WTC11 (cell line): Measurements from ENCODE around the gene HNRNPC. TPM values are rescaled to one million over a fixed set of nuclear protein-coding genes. Genes with fewer than 3 reads are reported as not detected.

Experiments
- ATAC-seq: fragments of 200-7000 bp; cut with Tn5 transposase; 2 replicates; pipeline ENCODE4 v1.10.0; 2021; ENCODE audit warnings: mild to moderate bottlenecking, moderate library complexity
- CTCF ChIA-PET: fragments of 300-600 bp; sonication (Branson Sonifier 250); formaldehyde crosslinking; loops from one replicate; lab custom pipeline; 2021; ENCODE audit warnings: antibody characterized with exemption; lab: Charles Lee
- POLR2A ChIA-PET: fragments of 350-600 bp; sonication (Branson Sonifier 250); formaldehyde crosslinking; loops from one replicate; lab custom pipeline; 2021; ENCODE audit warnings: antibody characterized with exemption; lab: Charles Lee
- DNase-seq: peaks from one replicate; pipeline ENCODE4 v3.0.0; 2021; ENCODE audit warnings: low spot score
- H3K27ac Mint-ChIP-seq: 2 replicates; pipeline ENCODE4 v1.8.0; 2021; ENCODE audit warnings: mixed read lengths
- H3K27me3 Mint-ChIP-seq: 2 replicates; pipeline ENCODE4 v1.8.0; 2021; ENCODE audit warnings: low read depth, mild to moderate bottlenecking, moderate library complexity, mixed read lengths
- H3K36me3 Mint-ChIP-seq: 2 replicates; pipeline ENCODE4 v1.8.0; 2021; ENCODE audit warnings: mixed read lengths
- H3K4me1 Mint-ChIP-seq: 2 replicates; pipeline ENCODE4 v1.8.0; 2022; ENCODE audit warnings: mixed read lengths
- H3K4me3 Mint-ChIP-seq: 2 replicates; pipeline ENCODE4 v1.8.0; 2021; ENCODE audit warnings: mild to moderate bottlenecking, moderate library complexity, mixed read lengths
- H3K9me3 Mint-ChIP-seq: 2 replicates; pipeline ENCODE4 v1.8.0; 2021; ENCODE audit warnings: mixed read lengths
- ATF3 ChIP-seq: sonication (generic); formaldehyde crosslinking; conservative IDR thresholded peaks from 2 replicates; pipeline ENCODE4 v1.8.1; 2022; ENCODE audit warnings: mild to moderate bottlenecking, missing genetic modification reagents
- CBFB ChIP-seq: sonication (generic); formaldehyde crosslinking; IDR thresholded peaks from 2 replicates; pipeline ENCODE4 v1.8.1; 2022; ENCODE audit warnings: mild to moderate bottlenecking, low read depth, missing genetic modification reagents
- CDX4 ChIP-seq: fragments of 250-450 bp; sonication (Bioruptor Pico); IDR thresholded peaks from 2 replicates; pipeline ENCODE4 v1.9.0; 2021; ENCODE audit warnings: moderate library complexity, mild to moderate bottlenecking, inconsistent platforms, borderline replicate concordance
- CREM ChIP-seq: sonication (generic); formaldehyde crosslinking; IDR thresholded peaks from 2 replicates; pipeline ENCODE4 v1.8.1; 2022; ENCODE audit warnings: mild to moderate bottlenecking, missing genetic modification reagents, moderate library complexity
- CTCF ChIP-seq: fragments of 200-600 bp; IDR thresholded peaks from 2 replicates; pipeline ENCODE4 v1.8.0; 2022; ENCODE audit warnings: antibody characterized with exemption
- E2F1 ChIP-seq: sonication (generic); formaldehyde crosslinking; IDR thresholded peaks from 2 replicates; pipeline ENCODE4 v1.8.0; 2022; ENCODE audit warnings: mild to moderate bottlenecking, missing genetic modification reagents
- E2F4 ChIP-seq: sonication (generic); formaldehyde crosslinking; IDR thresholded peaks from 2 replicates; pipeline ENCODE4 v1.8.1; 2022; ENCODE audit warnings: low read depth, mild to moderate bottlenecking, moderate library complexity, missing genetic modification reagents, borderline replicate concordance
- ERG ChIP-seq: fragments of 250-450 bp; sonication (Bioruptor Pico); IDR thresholded peaks from 2 replicates; pipeline ENCODE4 v1.8.0; 2021; ENCODE audit warnings: mild to moderate bottlenecking
- FOXJ3 ChIP-seq: sonication (generic); formaldehyde crosslinking; IDR thresholded peaks from 2 replicates; pipeline ENCODE4 v1.9.0; 2021; ENCODE audit warnings: missing genetic modification reagents, mild to moderate bottlenecking, borderline replicate concordance
- FOXP4 ChIP-seq: sonication (generic); formaldehyde crosslinking; IDR thresholded peaks from 2 replicates; pipeline ENCODE4 v1.8.0; 2022; ENCODE audit warnings: mild to moderate bottlenecking, missing genetic modification reagents
- GTF2I ChIP-seq: fragments of 250-450 bp; sonication (Bioruptor Pico); conservative IDR thresholded peaks from 2 replicates; pipeline ENCODE4 v1.4.0; 2021; ENCODE audit warnings: mild to moderate bottlenecking
- HMGA2 ChIP-seq: fragments of 250-450 bp; sonication (Bioruptor Pico); IDR thresholded peaks from 2 replicates; pipeline ENCODE4 v1.4.0; 2021; ENCODE audit warnings: mild to moderate bottlenecking, moderate library complexity
- JAZF1 ChIP-seq: fragments of 250-450 bp; sonication (Bioruptor Pico); IDR thresholded peaks from 2 replicates; pipeline ENCODE4 v1.9.0; 2021; ENCODE audit warnings: moderate library complexity, mild to moderate bottlenecking, inconsistent platforms
- JUN ChIP-seq: sonication (generic); formaldehyde crosslinking; IDR thresholded peaks from 2 replicates; pipeline ENCODE4 v1.8.0; 2023; ENCODE audit warnings: mild to moderate bottlenecking, missing genetic modification reagents
- MAX ChIP-seq: sonication (generic); formaldehyde crosslinking; IDR thresholded peaks from 2 replicates; pipeline ENCODE4 v1.8.0; 2022; ENCODE audit warnings: mild to moderate bottlenecking, missing genetic modification reagents
- MLX ChIP-seq: sonication (generic); formaldehyde crosslinking; IDR thresholded peaks from 2 replicates; pipeline ENCODE4 v1.8.1; 2023; ENCODE audit warnings: mild to moderate bottlenecking, missing genetic modification reagents, moderate library complexity
- PRRX2 ChIP-seq: fragments of 250-450 bp; sonication (Bioruptor Pico); IDR thresholded peaks from 2 replicates; pipeline ENCODE4 v1.8.0; 2021; ENCODE audit warnings: mild to moderate bottlenecking
- SMAD3 ChIP-seq: sonication (generic); formaldehyde crosslinking; IDR thresholded peaks from 2 replicates; pipeline ENCODE4 v1.8.0; 2022; ENCODE audit warnings: missing genetic modification reagents, mild to moderate bottlenecking, borderline replicate concordance
- ZBTB43 ChIP-seq: sonication (generic); formaldehyde crosslinking; IDR thresholded peaks from 2 replicates; pipeline ENCODE4 v1.8.1; 2023; ENCODE audit warnings: mild to moderate bottlenecking, missing genetic modification reagents
- ZNF416 ChIP-seq: fragments of 250-450 bp; sonication (Bioruptor Pico); IDR thresholded peaks from 2 replicates; pipeline ENCODE4 v1.9.0; 2021; ENCODE audit warnings: mild to moderate bottlenecking, inconsistent platforms
- ZNF512 ChIP-seq: sonication (generic); formaldehyde crosslinking; IDR thresholded peaks from 2 replicates; pipeline ENCODE4 v1.8.1; 2022; ENCODE audit warnings: missing genetic modification reagents, borderline replicate concordance
- ZSCAN18 ChIP-seq: fragments of 250-450 bp; sonication (Bioruptor Pico); IDR thresholded peaks from 2 replicates; pipeline ENCODE4 v2.1.2; 2022; ENCODE audit warnings: mild to moderate bottlenecking, moderate library complexity
- total RNA-seq: library from RNA; stranded (reverse); gene quantifications from 3 replicates; pipeline ENCODE4 v1.2.3, GENCODE V29; 2021

HNRNPC gene
- total RNA-seq, 1 experiment from 2014 or later = 982 TPM

- TF ChIP-seq SMAD3 (CRISPR knock-in tag) (no peak), E2F4 (no peak), ZSCAN18 (CRISPR knock-in tag) (no peak)
These were observed 17.1 kb downstream of the HNRNPC start (continued) for GRCh38 chr14:21252149-21252548.

GRCh38 chr14:21251215-21251614 is 18.0 kb downstream of the HNRNPC start:
- ChIA-PET POLR2A (no interaction called here), CTCF (no interaction called here)

More at GRCh38 chr14:21251215-21251614, 18.0 kb downstream of the HNRNPC start:
- peaks cover 40% of the 10 kb centered on the region for H3K4me1 Mint-ChIP-seq
- no peak overlapping the region for H3K27ac Mint-ChIP-seq
- H3K36me3 Mint-ChIP-seq = peaks cover 82% of the 10 kb centered on the region
- DNase-seq (no peak), ATAC-seq (no peak)
- TF ChIP-seq CBFB = no peak
- no peak for TF ChIP-seq JAZF1 (CRISPR knock-in tag)
- TF ChIP-seq ATF3 (CRISPR knock-in tag) = no peak
- no peak for TF ChIP-seq MAX (CRISPR knock-in tag)
- no peak for TF ChIP-seq ERG (CRISPR knock-in tag)
- no peak for TF ChIP-seq ZBTB43 (CRISPR knock-in tag)
- no peak for TF ChIP-seq ZNF512 (CRISPR knock-in tag)
- no peak for TF ChIP-seq JUN (CRISPR knock-in tag)
- TF ChIP-seq HMGA2 (CRISPR knock-in tag) = no peak
- no peak for TF ChIP-seq FOXJ3
- TF ChIP-seq CDX4 (CRISPR knock-in tag) = no peak
- TF ChIP-seq GTF2I (CRISPR knock-in tag) = no peak
- TF ChIP-seq CTCF = no peak
- TF ChIP-seq FOXP4 (CRISPR knock-in tag) = no peak
- TF ChIP-seq CREM = no peak
- no peak for TF ChIP-seq PRRX2
- TF ChIP-seq E2F1 (CRISPR knock-in tag) = no peak
- no peak for TF ChIP-seq MLX (CRISPR knock-in tag)
- TF ChIP-seq ZNF416 = no peak
- H3K27me3 Mint-ChIP-seq = no peaks in the 10 kb centered on the region
- no peaks in the 10 kb centered on the region for H3K9me3 Mint-ChIP-seq
- no peak overlapping the region for H3K4me3 Mint-ChIP-seq
